Measurements from ENCODE around the gene CTIF. TPM values are rescaled to one million over a fixed set of nuclear protein-coding genes. Genes with fewer than 3 reads are reported as not detected.

The CTIF gene
- total RNA-seq, 1 donor from 2014 or later, result 51.5 TPM

- Mint-ChIP-seq H3K27me3 (ENCODE audit: unreplicated experiment) (peaks cover 8% of the 10 kb centered on the region), H3K27ac (ENCODE audit: unreplicated experiment) (no peak overlapping the region), H3K9me3 (ENCODE audit: unreplicated experiment) (no peaks in the 10 kb centered on the region), H3K36me3 (ENCODE audit: low read depth, unreplicated experiment) (no peaks in the 10 kb centered on the region), H3K4me3 (ENCODE audit: unreplicated experiment) (peak overlapping the region; percentile 91), H3K4me1 (ENCODE audit: unreplicated experiment) (peaks cover 29% of the 10 kb centered on the region)
- no peak for TF ChIP-seq CTCF (IDR thresholded peaks at IDR 0.05; ENCODE audit: unreplicated experiment)
- DNase-seq (ENCODE audit: low spot score), result peak; percentile 50
These were observed 797 bp downstream of the CTIF start for GRCh38 chr18:48539406-48540250.

- no peaks in the 10 kb centered on the region for H3K9me3 Mint-ChIP-seq (ENCODE audit: unreplicated experiment)
- peak; percentile 68 for DNase-seq (ENCODE audit: low spot score)
- peak overlapping the region; percentile 91 for H3K4me3 Mint-ChIP-seq (ENCODE audit: unreplicated experiment)
- no peak for TF ChIP-seq CTCF (IDR thresholded peaks at IDR 0.05; ENCODE audit: unreplicated experiment)
- H3K36me3 Mint-ChIP-seq (ENCODE audit: low read depth, unreplicated experiment), result no peaks in the 10 kb centered on the region
- H3K27me3 Mint-ChIP-seq (ENCODE audit: unreplicated experiment), result peaks cover 8% of the 10 kb centered on the region
- H3K27ac Mint-ChIP-seq (ENCODE audit: unreplicated experiment), result no peak overlapping the region
- H3K4me1 Mint-ChIP-seq (ENCODE audit: unreplicated experiment), result peaks cover 34% of the 10 kb centered on the region
These were observed 1.6 kb downstream of the CTIF start for GRCh38 chr18:48540251-48541025.

GRCh38 chr18:48541026-48541746 is 2.4 kb downstream of the CTIF start:
- DNase-seq (ENCODE audit: low spot score), result peak; percentile 75
- H3K27ac Mint-ChIP-seq (ENCODE audit: unreplicated experiment), result peak overlapping the region; percentile 64

GRCh38 chr18:48541747-48542400 is 3.0 kb downstream of the CTIF start:
- Mint-ChIP-seq H3K27ac (ENCODE audit: unreplicated experiment) (peak overlapping the region; percentile 64), H3K4me1 (ENCODE audit: unreplicated experiment) (peaks cover 48% of the 10 kb centered on the region), H3K4me3 (ENCODE audit: unreplicated experiment) (peak overlapping the region; percentile 85), H3K36me3 (ENCODE audit: low read depth, unreplicated experiment) (peaks cover 4% of the 10 kb centered on the region), H3K27me3 (ENCODE audit: unreplicated experiment) (peaks cover 10% of the 10 kb centered on the region), H3K9me3 (ENCODE audit: unreplicated experiment) (no peaks in the 10 kb centered on the region)
- DNase-seq (ENCODE audit: low spot score), result no peak
- no peak for TF ChIP-seq CTCF (IDR thresholded peaks at IDR 0.05; ENCODE audit: unreplicated experiment)

More at GRCh38 chr18:48541026-48541746, 2.4 kb downstream of the CTIF start:
- H3K9me3 Mint-ChIP-seq (ENCODE audit: unreplicated experiment), result no peaks in the 10 kb centered on the region
- TF ChIP-seq CTCF (IDR thresholded peaks at IDR 0.05; ENCODE audit: unreplicated experiment), result no peak
- peaks cover 4% of the 10 kb centered on the region for H3K36me3 Mint-ChIP-seq (ENCODE audit: low read depth, unreplicated experiment)
- peak overlapping the region; percentile 91 for H3K4me3 Mint-ChIP-seq (ENCODE audit: unreplicated experiment)
- peaks cover 6% of the 10 kb centered on the region for H3K27me3 Mint-ChIP-seq (ENCODE audit: unreplicated experiment)
- peaks cover 41% of the 10 kb centered on the region for H3K4me1 Mint-ChIP-seq (ENCODE audit: unreplicated experiment)
